Measurements from ENCODE around the gene RABIF.
"Not testable (repeated sequence)": the region's sequence is repeated elsewhere in the genome, so short reads cannot be mapped to it uniquely, and the experiment has no call there.

RABIF gene

GRCh38 chr1:202909494-202909893, 20.5 kb upstream of the RABIF start:
- no peak for DNase-seq (ENCODE audit: extremely low spot score)
- TF ChIP-seq FOXM1 (IDR thresholded peaks at IDR 0.05; ENCODE audit: borderline replicate concordance) (no peak), PKNOX1 (IDR thresholded peaks at IDR 0.05) (no peak), BHLHE40 (IDR thresholded peaks at IDR 0.05; ENCODE audit: borderline replicate concordance) (no peak), LEF1 (IDR thresholded peaks at IDR 0.05; ENCODE audit: borderline replicate concordance) (no peak), SUZ12 (IDR thresholded peaks at IDR 0.05) (no peak), TARDBP (IDR thresholded peaks at IDR 0.05) (no peak), L3MBTL2 (conservative IDR thresholded peaks at IDR 0.05) (no peak), NFRKB (IDR thresholded peaks at IDR 0.05) (no peak), CTBP1 (IDR thresholded peaks at IDR 0.05; ENCODE audit: borderline replicate concordance) (no peak), HDGF (IDR thresholded peaks at IDR 0.05; ENCODE audit: borderline replicate concordance) (no peak), FOXA1 (IDR thresholded peaks at IDR 0.05) (no peak), FOXK2 (IDR thresholded peaks at IDR 0.05) (no peak)
- POLR2A ChIA-PET, result no interaction called here
- CTCF ChIA-PET, result no interaction called here

GRCh38 chr1:202908998-202909397, 20.0 kb upstream of the RABIF start:
- TF ChIP-seq FOXA1 (IDR thresholded peaks at IDR 0.05), result no peak
- no peak for TF ChIP-seq TARDBP (IDR thresholded peaks at IDR 0.05)
- no peak for TF ChIP-seq PKNOX1 (IDR thresholded peaks at IDR 0.05)
- no peak for TF ChIP-seq SP1 (IDR thresholded peaks at IDR 0.05)
- TF ChIP-seq FOXM1 (IDR thresholded peaks at IDR 0.05; ENCODE audit: borderline replicate concordance), result no peak
- TF ChIP-seq ELF4 (IDR thresholded peaks at IDR 0.05), result no peak
- TF ChIP-seq NFRKB (IDR thresholded peaks at IDR 0.05), result no peak
- DNase-seq (ENCODE audit: extremely low spot score), result no peak
- POLR2A ChIA-PET, result no interaction called here
- CTCF ChIA-PET, result no interaction called here

GRCh38 chr1:202905331-202905730, 16.4 kb upstream of the RABIF start:
- CTCF ChIA-PET, result no interaction called here
- TF ChIP-seq BHLHE40 (IDR thresholded peaks at IDR 0.05; ENCODE audit: borderline replicate concordance) (no peak), CTBP1 (IDR thresholded peaks at IDR 0.05; ENCODE audit: borderline replicate concordance) (no peak), HDGF (IDR thresholded peaks at IDR 0.05; ENCODE audit: borderline replicate concordance) (no peak), ELF4 (IDR thresholded peaks at IDR 0.05) (no peak), ZNF384 (IDR thresholded peaks at IDR 0.05) (no peak), TARDBP (IDR thresholded peaks at IDR 0.05) (no peak), SUZ12 (IDR thresholded peaks at IDR 0.05) (no peak), LEF1 (IDR thresholded peaks at IDR 0.05; ENCODE audit: borderline replicate concordance) (no peak), L3MBTL2 (conservative IDR thresholded peaks at IDR 0.05) (no peak), NFRKB (IDR thresholded peaks at IDR 0.05) (no peak)
- POLR2A ChIA-PET, result no interaction called here
- DNase-seq (ENCODE audit: extremely low spot score), result no peak

GRCh38 chr1:202903808-202904207, 14.9 kb upstream of the RABIF start:
- DNase-seq (ENCODE audit: extremely low spot score); POLR2A ChIA-PET; CTCF ChIA-PET: not testable (repeated sequence)

GRCh38 chr1:202901555-202901954, 12.6 kb upstream of the RABIF start:
- no peak for DNase-seq (ENCODE audit: extremely low spot score)

GRCh38 chr1:202892501-202892900, 3.6 kb upstream of the RABIF start:
- no peak for DNase-seq (ENCODE audit: extremely low spot score)
- ChIA-PET POLR2A (no interaction called here), CTCF (no interaction called here)
- TF ChIP-seq LEF1 (IDR thresholded peaks at IDR 0.05; ENCODE audit: borderline replicate concordance) (no peak), CTBP1 (IDR thresholded peaks at IDR 0.05; ENCODE audit: borderline replicate concordance) (no peak), ELF4 (IDR thresholded peaks at IDR 0.05) (no peak), ARNT (IDR thresholded peaks at IDR 0.05) (no peak), BHLHE40 (IDR thresholded peaks at IDR 0.05; ENCODE audit: borderline replicate concordance) (no peak), NFRKB (IDR thresholded peaks at IDR 0.05) (no peak), ZNF384 (IDR thresholded peaks at IDR 0.05) (no peak), L3MBTL2 (conservative IDR thresholded peaks at IDR 0.05) (no peak), SP1 (IDR thresholded peaks at IDR 0.05) (no peak), FOXA1 (IDR thresholded peaks at IDR 0.05) (no peak), FOXM1 (IDR thresholded peaks at IDR 0.05; ENCODE audit: borderline replicate concordance) (no peak), FOXK2 (IDR thresholded peaks at IDR 0.05) (no peak), TARDBP (IDR thresholded peaks at IDR 0.05) (no peak), HDGF (IDR thresholded peaks at IDR 0.05; ENCODE audit: borderline replicate concordance) (no peak), SUZ12 (IDR thresholded peaks at IDR 0.05) (no peak), PKNOX1 (IDR thresholded peaks at IDR 0.05) (no peak)

More at GRCh38 chr1:202901555-202901954, 12.6 kb upstream of the RABIF start:
- ChIA-PET POLR2A (no interaction called here), CTCF (no interaction called here)
- TF ChIP-seq CTBP1 (IDR thresholded peaks at IDR 0.05; ENCODE audit: borderline replicate concordance), result no peak
- TF ChIP-seq ELF4 (IDR thresholded peaks at IDR 0.05), result no peak
- no peak for TF ChIP-seq FOXK2 (IDR thresholded peaks at IDR 0.05)
- no peak for TF ChIP-seq SP1 (IDR thresholded peaks at IDR 0.05)
- TF ChIP-seq LEF1 (IDR thresholded peaks at IDR 0.05; ENCODE audit: borderline replicate concordance), result no peak
- no peak for TF ChIP-seq BHLHE40 (IDR thresholded peaks at IDR 0.05; ENCODE audit: borderline replicate concordance)
- TF ChIP-seq FOXA1 (IDR thresholded peaks at IDR 0.05), result no peak
- TF ChIP-seq ZNF384 (IDR thresholded peaks at IDR 0.05), result no peak
- TF ChIP-seq FOXM1 (IDR thresholded peaks at IDR 0.05; ENCODE audit: borderline replicate concordance), result no peak
- TF ChIP-seq PKNOX1 (IDR thresholded peaks at IDR 0.05), result no peak
- no peak for TF ChIP-seq SUZ12 (IDR thresholded peaks at IDR 0.05)
- no peak for TF ChIP-seq L3MBTL2 (conservative IDR thresholded peaks at IDR 0.05)
- TF ChIP-seq ARNT (IDR thresholded peaks at IDR 0.05), result no peak
- TF ChIP-seq NFRKB (IDR thresholded peaks at IDR 0.05), result no peak
